ENCODE measurements around the gene EEF2KMT. TPM values are rescaled to one million over a fixed set of nuclear protein-coding genes. Genes with fewer than 3 reads are reported as not detected.

EEF2KMT gene
- total and polyA plus RNA-seq, 8 donors, result 2.5 to 8.2 (median 4.6) TPM

- Histone ChIP-seq H3K27me3 (no peaks in the 10 kb centered on the region), H3K36me3 (no peaks in the 10 kb centered on the region), H3K4me1 (no peaks in the 10 kb centered on the region), H3K27ac (no peak overlapping the region), H3K4me3 (no peak overlapping the region), H3K9me3 (no peaks in the 10 kb centered on the region)
- FAIRE-seq (no peak), ATAC-seq (peak in 3 of 4 donors; percentile 21 to 53 (median 47)), DNase-seq (peak in 1 of 6 donors; percentile 40)
- TF ChIP-seq CTCF (IDR thresholded peaks at IDR 0.05), result no peak
- intact Hi-C loops (cut with DNase I), result no loop called here
- WGBS, 2 donors, result 36 to 39% methylated on average over 7 of the region's 7 CpGs
These were observed 32.7 kb downstream of the EEF2KMT start for GRCh38 chr16:5064915-5065314.

- WGBS, 2 donors, result 74 to 75% methylated on average over 19 of the region's 19 CpGs
- Histone ChIP-seq H3K4me1 (no peaks in the 10 kb centered on the region), H3K4me3 (no peak overlapping the region), H3K27ac (no peak overlapping the region), H3K27me3 (no peaks in the 10 kb centered on the region), H3K9me3 (no peaks in the 10 kb centered on the region), H3K36me3 (no peaks in the 10 kb centered on the region)
- DNase-seq (no peak), ATAC-seq (no peak), FAIRE-seq (no peak)
- TF ChIP-seq CTCF (IDR thresholded peaks at IDR 0.05), result no peak
- intact Hi-C loops (cut with DNase I), result no loop called here
These were observed 34.5 kb downstream of the EEF2KMT start for GRCh38 chr16:5062790-5063765.

GRCh38 chr16:5062051-5062450 is 35.5 kb downstream of the EEF2KMT start:
- TF ChIP-seq CTCF (IDR thresholded peaks at IDR 0.05), result no peak
- intact Hi-C loops (cut with DNase I), result no loop called here
- DNase-seq, result no peak
- no peaks in the 10 kb centered on the region for H3K9me3 ChIP-seq
- FAIRE-seq, result no peak
- H3K4me3 ChIP-seq, result no peak overlapping the region
- no peak for ATAC-seq
- H3K36me3 ChIP-seq, result no peaks in the 10 kb centered on the region
- 82 to 91% methylated on average over 11 of the region's 11 CpGs for WGBS, 2 donors
- H3K27me3 ChIP-seq, result no peaks in the 10 kb centered on the region
- no peak overlapping the region for H3K27ac ChIP-seq
- H3K4me1 ChIP-seq, result no peaks in the 10 kb centered on the region

GRCh38 chr16:5060073-5060641 is 37.4 kb downstream of the EEF2KMT start:
- ATAC-seq (no peak), DNase-seq (no peak), FAIRE-seq (no peak)
- Histone ChIP-seq H3K9me3 (no peaks in the 10 kb centered on the region), H3K4me1 (no peaks in the 10 kb centered on the region), H3K36me3 (no peaks in the 10 kb centered on the region), H3K4me3 (no peak overlapping the region), H3K27me3 (no peaks in the 10 kb centered on the region), H3K27ac (no peak overlapping the region)
- intact Hi-C loops (cut with DNase I), result no loop called here
- 77 to 79% methylated on average over 8 to 10 of the region's 10 CpGs for WGBS, 2 donors
- no peak for TF ChIP-seq CTCF (IDR thresholded peaks at IDR 0.05)

All from pancreas (tissue), 10 donors.